HepG2 (cell line): Measurements from ENCODE around the gene CLCN4. TPM values are rescaled to one million over a fixed set of nuclear protein-coding genes. Genes with fewer than 3 reads are reported as not detected.

Experiments
- BHLHE40 ChIP-seq: IDR thresholded peaks from 2 replicates; pipeline ENCODE4 v1.6.1; 2011; ENCODE audit warnings: low read length, improper control_type of control experiment
- CENPX ChIP-seq: sonication (generic); formaldehyde crosslinking; IDR thresholded peaks from 2 replicates; pipeline ENCODE4 v1.9.0; 2021; ENCODE audit warnings: mild to moderate bottlenecking, missing genetic modification reagents, moderate library complexity
- ETV6 ChIP-seq: sonication (generic); formaldehyde crosslinking; conservative IDR thresholded peaks from 2 replicates; pipeline ENCODE4 v1.4.0; 2020; ENCODE audit warnings: missing genetic modification reagents
- GABPA ChIP-seq, 2 experiments: IDR thresholded peaks; 2 replicates each; pipeline ENCODE4 v1.6.1; 2011 to 2016; ENCODE audit warnings: low read depth in 2 of 2, low read length in 1 of 2, missing biosample characterization in 1 of 2, missing genetic modification characterization in 1 of 2
- MYC ChIP-seq: sonication (generic); formaldehyde crosslinking; IDR thresholded peaks from 2 replicates; pipeline ENCODE4 v1.9.0; 2021; ENCODE audit warnings: missing genetic modification reagents, borderline replicate concordance
- SMARCC2 ChIP-seq: fragments of 450-650 bp; IDR thresholded peaks from 2 replicates; pipeline ENCODE4 v1.6.1; 2017; ENCODE audit warnings: antibody characterized with exemption, mild to moderate bottlenecking
- U2AF1 ChIP-seq: fragments of 200-400 bp; formaldehyde crosslinking; optimal IDR thresholded peaks from 2 replicates; pipeline ENCODE3; 2017; ENCODE audit warnings: mild to moderate bottlenecking, low read depth, low read length
- ZNF124 ChIP-seq: sonication (generic); formaldehyde crosslinking; IDR thresholded peaks from 2 replicates; pipeline ENCODE4 v1.4.0; 2020; ENCODE audit warnings: missing genetic modification reagents
- ZNF570 ChIP-seq: sonication (generic); formaldehyde crosslinking; IDR thresholded peaks from 2 replicates; pipeline ENCODE4 v1.4.0; 2020; ENCODE audit warnings: mild to moderate bottlenecking, missing genetic modification reagents, borderline replicate concordance
- ZNF572 ChIP-seq: sonication (generic); formaldehyde crosslinking; IDR thresholded peaks from 2 replicates; pipeline ENCODE4 v1.5.1; 2020; ENCODE audit warnings: mild to moderate bottlenecking, missing genetic modification reagents
- polyA plus RNA-seq, 8 experiments: library from polyadenylated mRNA; depleted of rRNA in 3 of 8; stranded (reverse) in 7 of 8; unstranded in 1 of 8; fragments of >200 nt; fragmentation: Illumina TruSeq in 4 of 8; extraction: Trizol in 4 of 8; gene quantifications; 2 replicates each; pipeline versions ENCODE4 v1.2.1 to v1.2.3, GENCODE V29; 2011 to 2016; ENCODE audit warnings: low read depth in 4 of 8, missing spikeins in 1 of 8, mixed read lengths in 1 of 8; ENCODE audit not compliant: insufficient read depth in 1 of 8
- total RNA-seq, 5 experiments: library from RNA; depleted of rRNA; stranded (reverse); fragments of >200 nt; fragmentation: Illumina TruSeq; extraction: Trizol; gene quantifications; 2 replicates each; pipeline ENCODE4 v1.2.3, GENCODE V29; 2016; ENCODE audit warnings: low read depth in 1 of 5
- TF ChIP-seq, protein P1 (sequence below): sonication (generic); formaldehyde crosslinking; IDR thresholded peaks from 2 replicates; pipeline ENCODE4 v1.5.0; 2020; ENCODE audit warnings: mild to moderate bottlenecking, missing genetic modification reagents
- TF ChIP-seq, protein P2 (sequence below): sonication (generic); formaldehyde crosslinking; IDR thresholded peaks from 2 replicates; pipeline ENCODE4 v1.8.0; 2022; ENCODE audit warnings: missing genetic modification reagents, mild to moderate bottlenecking, borderline replicate concordance
- TF ChIP-seq, protein P3 (sequence below): IDR thresholded peaks from 2 replicates; pipeline ENCODE4 v1.6.1; 2012; ENCODE audit warnings: low read depth, low read length, improper control_type of control experiment
- TF ChIP-seq, protein P4 (sequence below): sonication (generic); formaldehyde crosslinking; IDR thresholded peaks from 2 replicates; pipeline ENCODE4 v1.8.1; 2023; ENCODE audit warnings: mild to moderate bottlenecking, moderate library complexity, missing genetic modification reagents
- TF ChIP-seq, protein P5 (sequence below), 2 experiments: sonication (generic) in 1 of 2; formaldehyde crosslinking in 1 of 2; IDR thresholded peaks; 2 replicates each; pipeline versions ENCODE4 v1.5.1 to v1.6.1; 2011 to 2020; ENCODE audit warnings: borderline replicate concordance in 1 of 2, low read depth in 1 of 2, low read length in 1 of 2, mild to moderate bottlenecking in 1 of 2, missing genetic modification reagents in 1 of 2, moderate library complexity in 1 of 2
- TF ChIP-seq, protein P6 (sequence below): IDR thresholded peaks from 2 replicates; pipeline ENCODE4 v1.6.1; 2012; ENCODE audit warnings: inconsistent platforms
- TF ChIP-seq, protein P7 (sequence below): sonication (generic); formaldehyde crosslinking; IDR thresholded peaks from 2 replicates; pipeline ENCODE4 v1.4.0; 2020; ENCODE audit warnings: missing genetic modification reagents, mild to moderate bottlenecking, borderline replicate concordance

CLCN4 gene
- total and polyA plus RNA-seq, 2 of the 13 experiments (the other 11 are each of a cell fraction or from before 2014, with no cell fraction given) = 1.8 to 2.5 TPM

DNA sequence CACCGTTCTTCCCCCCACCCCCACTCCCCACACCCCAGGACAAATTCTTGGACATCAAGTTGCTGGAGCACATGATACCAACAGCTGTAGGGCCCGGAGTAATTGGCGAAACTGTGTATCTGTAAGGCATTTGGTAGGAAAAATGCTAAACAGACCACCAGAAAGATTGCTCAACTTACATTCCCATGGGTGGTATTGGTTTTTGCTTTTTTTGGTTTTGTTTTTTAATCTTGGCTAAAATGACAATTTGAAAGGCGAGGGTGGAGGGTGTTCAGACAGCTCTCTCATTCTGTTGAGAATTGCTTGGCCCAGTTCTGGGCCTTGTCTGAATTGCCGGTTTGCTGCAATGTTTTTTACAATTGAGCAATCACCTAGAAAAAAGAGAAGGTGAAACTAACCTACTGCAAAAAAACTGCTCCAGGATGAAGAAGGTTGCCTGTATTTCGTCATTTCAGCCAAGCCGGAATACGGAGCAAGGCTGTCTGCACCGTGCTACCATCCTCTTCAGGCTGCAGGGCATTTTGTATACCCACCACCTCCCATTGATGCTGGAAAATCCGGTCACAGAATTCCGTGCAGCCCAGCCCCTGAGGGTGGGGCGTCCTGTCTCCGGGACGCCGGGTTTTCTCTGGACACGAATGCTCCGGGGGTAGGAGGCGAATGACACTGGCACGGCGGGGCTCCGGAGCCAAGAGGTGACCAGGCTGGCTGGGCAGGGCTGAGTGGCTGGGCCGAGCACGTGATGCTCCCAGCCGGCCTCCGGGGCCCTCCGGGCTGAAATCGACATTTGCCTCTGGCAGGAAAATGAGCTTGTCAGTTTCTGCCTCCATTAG, at the start of gene CLCN4 (continued):
- TF ChIP-seq, protein P1, sequence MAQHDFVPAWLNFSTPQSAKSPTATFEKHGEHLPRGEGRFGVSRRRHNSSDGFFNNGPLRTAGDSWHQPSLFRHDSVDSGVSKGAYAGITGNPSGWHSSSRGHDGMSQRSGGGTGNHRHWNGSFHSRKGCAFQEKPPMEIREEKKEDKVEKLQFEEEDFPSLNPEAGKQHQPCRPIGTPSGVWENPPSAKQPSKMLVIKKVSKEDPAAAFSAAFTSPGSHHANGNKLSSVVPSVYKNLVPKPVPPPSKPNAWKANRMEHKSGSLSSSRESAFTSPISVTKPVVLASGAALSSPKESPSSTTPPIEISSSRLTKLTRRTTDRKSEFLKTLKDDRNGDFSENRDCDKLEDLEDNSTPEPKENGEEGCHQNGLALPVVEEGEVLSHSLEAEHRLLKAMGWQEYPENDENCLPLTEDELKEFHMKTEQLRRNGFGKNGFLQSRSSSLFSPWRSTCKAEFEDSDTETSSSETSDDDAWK (CRISPR knock-in tag) = no peak
- TF ChIP-seq BHLHE40 (peak; percentile 60; the same call in 1 of the 2 replicates), ZNF570 (CRISPR knock-in tag) (no peak), CENPX (CRISPR knock-in tag) (no peak), MYC (CRISPR knock-in tag) (peak; percentile 33), U2AF1 (no peak), GABPA (IDR thresholded peaks at IDR 0.05; ENCODE audit: low read depth, low read length) (no peak), GABPA (CRISPR knock-in tag; IDR thresholded peaks at IDR 0.05; ENCODE audit: low read depth) (0 out of 2 replicates have a peak, but pooled peaks have one; percentile 9), ZNF572 (CRISPR knock-in tag) (no peak), ETV6 (CRISPR knock-in tag) (no peak), SMARCC2 (no peak), ZNF124 (CRISPR knock-in tag) (no peak)
- TF ChIP-seq, protein P2, sequence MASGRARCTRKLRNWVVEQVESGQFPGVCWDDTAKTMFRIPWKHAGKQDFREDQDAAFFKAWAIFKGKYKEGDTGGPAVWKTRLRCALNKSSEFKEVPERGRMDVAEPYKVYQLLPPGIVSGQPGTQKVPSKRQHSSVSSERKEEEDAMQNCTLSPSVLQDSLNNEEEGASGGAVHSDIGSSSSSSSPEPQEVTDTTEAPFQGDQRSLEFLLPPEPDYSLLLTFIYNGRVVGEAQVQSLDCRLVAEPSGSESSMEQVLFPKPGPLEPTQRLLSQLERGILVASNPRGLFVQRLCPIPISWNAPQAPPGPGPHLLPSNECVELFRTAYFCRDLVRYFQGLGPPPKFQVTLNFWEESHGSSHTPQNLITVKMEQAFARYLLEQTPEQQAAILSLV (CRISPR knock-in tag) = no peak
- TF ChIP-seq, protein P3, sequence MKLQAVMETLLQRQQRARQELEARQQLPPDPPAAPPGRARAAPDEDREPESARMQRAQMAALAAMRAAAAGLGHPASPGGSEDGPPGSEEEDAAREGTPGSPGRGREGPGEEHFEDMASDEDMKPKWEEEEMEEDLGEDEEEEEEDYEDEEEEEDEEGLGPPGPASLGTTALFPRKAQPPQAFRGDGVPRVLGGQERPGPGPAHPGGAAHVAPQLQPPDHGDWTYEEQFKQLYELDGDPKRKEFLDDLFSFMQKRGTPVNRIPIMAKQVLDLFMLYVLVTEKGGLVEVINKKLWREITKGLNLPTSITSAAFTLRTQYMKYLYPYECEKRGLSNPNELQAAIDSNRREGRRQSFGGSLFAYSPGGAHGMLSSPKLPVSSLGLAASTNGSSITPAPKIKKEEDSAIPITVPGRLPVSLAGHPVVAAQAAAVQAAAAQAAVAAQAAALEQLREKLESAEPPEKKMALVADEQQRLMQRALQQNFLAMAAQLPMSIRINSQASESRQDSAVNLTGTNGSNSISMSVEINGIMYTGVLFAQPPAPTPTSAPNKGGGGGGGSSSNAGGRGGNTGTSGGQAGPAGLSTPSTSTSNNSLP = no peak
- TF ChIP-seq, protein P4, sequence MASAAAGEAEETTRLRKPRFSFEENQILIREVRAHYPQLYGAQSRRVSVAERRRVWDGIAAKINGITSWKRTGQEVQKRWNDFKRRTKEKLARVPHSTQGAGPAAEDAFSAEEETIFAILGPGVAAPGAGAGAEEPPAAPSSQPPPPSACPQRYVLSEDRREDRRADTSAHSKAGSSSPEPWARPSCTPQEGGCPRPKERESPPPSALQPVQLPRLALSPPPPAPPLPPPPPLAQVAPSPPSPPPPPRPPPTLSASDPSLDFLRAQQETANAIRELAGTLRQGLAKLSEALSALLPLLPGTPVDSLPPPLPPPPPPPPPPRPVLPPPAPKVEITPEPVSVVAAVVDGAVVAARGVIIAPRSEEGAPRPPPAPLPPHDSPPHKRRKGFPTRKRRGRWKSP (CRISPR knock-in tag) = no peak
- TF ChIP-seq, protein P5, sequence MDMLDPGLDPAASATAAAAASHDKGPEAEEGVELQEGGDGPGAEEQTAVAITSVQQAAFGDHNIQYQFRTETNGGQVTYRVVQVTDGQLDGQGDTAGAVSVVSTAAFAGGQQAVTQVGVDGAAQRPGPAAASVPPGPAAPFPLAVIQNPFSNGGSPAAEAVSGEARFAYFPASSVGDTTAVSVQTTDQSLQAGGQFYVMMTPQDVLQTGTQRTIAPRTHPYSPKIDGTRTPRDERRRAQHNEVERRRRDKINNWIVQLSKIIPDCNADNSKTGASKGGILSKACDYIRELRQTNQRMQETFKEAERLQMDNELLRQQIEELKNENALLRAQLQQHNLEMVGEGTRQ (IDR thresholded peaks at IDR 0.05; ENCODE audit: low read depth, low read length) = peak; percentile 73
- TF ChIP-seq, protein P5 (CRISPR knock-in tag; IDR thresholded peaks at IDR 0.05; ENCODE audit: borderline replicate concordance) = peak; percentile 88; the same call in 1 of the 2 replicates
- TF ChIP-seq, protein P6, sequence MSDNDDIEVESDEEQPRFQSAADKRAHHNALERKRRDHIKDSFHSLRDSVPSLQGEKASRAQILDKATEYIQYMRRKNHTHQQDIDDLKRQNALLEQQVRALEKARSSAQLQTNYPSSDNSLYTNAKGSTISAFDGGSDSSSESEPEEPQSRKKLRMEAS = 0 out of 2 replicates have a peak, but pooled peaks have one; percentile 37
- TF ChIP-seq, protein P7, sequence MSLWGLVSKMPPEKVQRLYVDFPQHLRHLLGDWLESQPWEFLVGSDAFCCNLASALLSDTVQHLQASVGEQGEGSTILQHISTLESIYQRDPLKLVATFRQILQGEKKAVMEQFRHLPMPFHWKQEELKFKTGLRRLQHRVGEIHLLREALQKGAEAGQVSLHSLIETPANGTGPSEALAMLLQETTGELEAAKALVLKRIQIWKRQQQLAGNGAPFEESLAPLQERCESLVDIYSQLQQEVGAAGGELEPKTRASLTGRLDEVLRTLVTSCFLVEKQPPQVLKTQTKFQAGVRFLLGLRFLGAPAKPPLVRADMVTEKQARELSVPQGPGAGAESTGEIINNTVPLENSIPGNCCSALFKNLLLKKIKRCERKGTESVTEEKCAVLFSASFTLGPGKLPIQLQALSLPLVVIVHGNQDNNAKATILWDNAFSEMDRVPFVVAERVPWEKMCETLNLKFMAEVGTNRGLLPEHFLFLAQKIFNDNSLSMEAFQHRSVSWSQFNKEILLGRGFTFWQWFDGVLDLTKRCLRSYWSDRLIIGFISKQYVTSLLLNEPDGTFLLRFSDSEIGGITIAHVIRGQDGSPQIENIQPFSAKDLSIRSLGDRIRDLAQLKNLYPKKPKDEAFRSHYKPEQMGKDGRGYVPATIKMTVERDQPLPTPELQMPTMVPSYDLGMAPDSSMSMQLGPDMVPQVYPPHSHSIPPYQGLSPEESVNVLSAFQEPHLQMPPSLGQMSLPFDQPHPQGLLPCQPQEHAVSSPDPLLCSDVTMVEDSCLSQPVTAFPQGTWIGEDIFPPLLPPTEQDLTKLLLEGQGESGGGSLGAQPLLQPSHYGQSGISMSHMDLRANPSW (CRISPR knock-in tag) = no peak
